ENCODE data around the gene LPAR1.

LPAR1 gene

GRCh38 chr9:110995420-110996340, 42.6 kb downstream of the LPAR1 start:
- H3K9me3 ChIP-seq, result no peaks in the 10 kb centered on the region
- no peaks in the 10 kb centered on the region for H3K4me1 ChIP-seq (ENCODE audit: control insufficient read depth in 1 of 2, insufficient read depth in 1 of 2, low read depth in 1 of 2, low read length in 1 of 2)
- peaks cover 51% of the 10 kb centered on the region for H3K27me3 ChIP-seq
- no peak overlapping the region for H3K4me3 ChIP-seq (ENCODE audit: low read depth in 1 of 2, low read length in 1 of 2)
- no peak overlapping the region for H3K27ac ChIP-seq
- H3K36me3 ChIP-seq, result no peaks in the 10 kb centered on the region
- TF ChIP-seq, protein P1, sequence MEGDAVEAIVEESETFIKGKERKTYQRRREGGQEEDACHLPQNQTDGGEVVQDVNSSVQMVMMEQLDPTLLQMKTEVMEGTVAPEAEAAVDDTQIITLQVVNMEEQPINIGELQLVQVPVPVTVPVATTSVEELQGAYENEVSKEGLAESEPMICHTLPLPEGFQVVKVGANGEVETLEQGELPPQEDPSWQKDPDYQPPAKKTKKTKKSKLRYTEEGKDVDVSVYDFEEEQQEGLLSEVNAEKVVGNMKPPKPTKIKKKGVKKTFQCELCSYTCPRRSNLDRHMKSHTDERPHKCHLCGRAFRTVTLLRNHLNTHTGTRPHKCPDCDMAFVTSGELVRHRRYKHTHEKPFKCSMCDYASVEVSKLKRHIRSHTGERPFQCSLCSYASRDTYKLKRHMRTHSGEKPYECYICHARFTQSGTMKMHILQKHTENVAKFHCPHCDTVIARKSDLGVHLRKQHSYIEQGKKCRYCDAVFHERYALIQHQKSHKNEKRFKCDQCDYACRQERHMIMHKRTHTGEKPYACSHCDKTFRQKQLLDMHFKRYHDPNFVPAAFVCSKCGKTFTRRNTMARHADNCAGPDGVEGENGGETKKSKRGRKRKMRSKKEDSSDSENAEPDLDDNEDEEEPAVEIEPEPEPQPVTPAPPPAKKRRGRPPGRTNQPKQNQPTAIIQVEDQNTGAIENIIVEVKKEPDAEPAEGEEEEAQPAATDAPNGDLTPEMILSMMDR (IDR thresholded peaks at IDR 0.05), result no peak

DNA sequence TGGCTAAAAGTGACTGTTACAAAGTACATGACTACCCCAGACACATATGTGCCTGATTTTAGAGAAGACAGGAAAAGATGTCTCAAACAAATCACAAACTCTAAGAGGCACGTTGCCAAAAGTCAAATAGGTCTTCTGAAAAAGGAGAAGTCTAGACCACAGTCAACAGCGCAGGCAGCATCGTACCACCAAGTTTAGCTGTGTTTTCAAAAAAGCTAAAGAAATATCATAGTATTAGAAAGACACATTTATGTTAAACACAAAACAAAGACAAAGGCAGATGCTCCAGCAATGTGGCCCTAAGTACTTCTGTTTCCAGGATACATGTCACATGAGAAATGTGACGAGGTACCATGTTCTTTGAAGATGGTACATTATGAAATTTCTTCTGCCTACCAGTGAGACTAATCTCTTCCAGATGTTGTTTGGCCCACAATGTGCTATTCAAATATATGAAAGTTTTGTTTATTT, 43.5 kb downstream of the LPAR1 start:
- TF ChIP-seq, protein P1 (IDR thresholded peaks at IDR 0.05), result no peak
- H3K9me3 ChIP-seq, result no peaks in the 10 kb centered on the region
- H3K27ac ChIP-seq, result no peak overlapping the region
- no peaks in the 10 kb centered on the region for H3K36me3 ChIP-seq
- no peaks in the 10 kb centered on the region for H3K4me1 ChIP-seq (ENCODE audit: control insufficient read depth in 1 of 2, insufficient read depth in 1 of 2, low read depth in 1 of 2, low read length in 1 of 2)
- no peak overlapping the region for H3K4me3 ChIP-seq (ENCODE audit: low read depth in 1 of 2, low read length in 1 of 2)
- H3K27me3 ChIP-seq, result peaks cover 51% of the 10 kb centered on the region

DNA sequence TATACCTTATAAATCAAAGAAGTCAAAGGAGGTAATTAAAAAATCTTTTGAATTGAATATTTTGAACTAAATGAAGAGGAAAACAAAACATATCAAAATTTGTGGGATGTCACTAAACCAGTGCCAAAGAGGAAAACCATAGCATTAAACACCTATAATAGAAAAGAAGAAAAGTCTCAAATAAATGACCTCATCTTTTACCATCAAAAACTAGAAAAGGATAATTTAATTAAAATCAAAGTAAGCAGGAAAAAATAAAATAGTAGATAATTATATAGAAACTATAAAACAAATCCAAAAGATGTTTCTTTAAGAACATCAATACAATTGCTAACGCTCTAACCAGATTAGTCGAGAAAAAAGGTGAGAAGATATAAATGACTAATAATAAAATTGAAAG, 47.8 kb downstream of the LPAR1 start:
- TF ChIP-seq, protein P1 (IDR thresholded peaks at IDR 0.05), result no peak
- Histone ChIP-seq H3K4me1 (ENCODE audit: control insufficient read depth in 1 of 2, insufficient read depth in 1 of 2, low read depth in 1 of 2, low read length in 1 of 2) (no peaks in the 10 kb centered on the region), H3K9me3 (no peaks in the 10 kb centered on the region)

DNA sequence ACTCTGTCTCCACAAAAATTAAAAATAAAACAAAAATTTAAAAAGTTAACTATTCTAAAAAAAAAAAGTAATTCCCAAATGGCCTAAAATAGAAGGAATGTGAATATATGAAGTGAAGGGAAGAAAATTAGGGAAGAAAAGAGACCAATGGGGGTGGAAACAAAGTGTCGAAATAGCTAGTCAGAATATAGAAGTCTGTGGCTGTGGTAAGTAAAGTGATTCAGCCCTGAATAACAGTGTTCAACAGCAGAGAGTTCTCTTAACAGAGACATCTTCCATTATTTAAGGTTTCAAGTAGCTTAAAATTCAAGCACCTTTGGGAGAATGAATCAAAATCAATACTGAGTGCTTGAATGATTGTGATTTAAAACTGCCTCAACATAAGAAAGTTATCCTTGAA, 51.7 kb downstream of the LPAR1 start:
- TF ChIP-seq, protein P1 (IDR thresholded peaks at IDR 0.05), result no peak
- Histone ChIP-seq H3K36me3 (no peaks in the 10 kb centered on the region), H3K4me3 (ENCODE audit: low read depth in 1 of 2, low read length in 1 of 2) (no peak overlapping the region), H3K4me1 (ENCODE audit: control insufficient read depth in 1 of 2, insufficient read depth in 1 of 2, low read depth in 1 of 2, low read length in 1 of 2) (no peaks in the 10 kb centered on the region), H3K27ac (no peak overlapping the region), H3K9me3 (no peaks in the 10 kb centered on the region), H3K27me3 (no peaks in the 10 kb centered on the region)

More for the DNA sequence above, 47.8 kb downstream of the LPAR1 start:
- H3K4me3 ChIP-seq (ENCODE audit: low read depth in 1 of 2, low read length in 1 of 2), result no peak overlapping the region
- H3K27ac ChIP-seq, result no peak overlapping the region
- peaks cover 27% of the 10 kb centered on the region for H3K27me3 ChIP-seq
- no peaks in the 10 kb centered on the region for H3K36me3 ChIP-seq

DNA sequence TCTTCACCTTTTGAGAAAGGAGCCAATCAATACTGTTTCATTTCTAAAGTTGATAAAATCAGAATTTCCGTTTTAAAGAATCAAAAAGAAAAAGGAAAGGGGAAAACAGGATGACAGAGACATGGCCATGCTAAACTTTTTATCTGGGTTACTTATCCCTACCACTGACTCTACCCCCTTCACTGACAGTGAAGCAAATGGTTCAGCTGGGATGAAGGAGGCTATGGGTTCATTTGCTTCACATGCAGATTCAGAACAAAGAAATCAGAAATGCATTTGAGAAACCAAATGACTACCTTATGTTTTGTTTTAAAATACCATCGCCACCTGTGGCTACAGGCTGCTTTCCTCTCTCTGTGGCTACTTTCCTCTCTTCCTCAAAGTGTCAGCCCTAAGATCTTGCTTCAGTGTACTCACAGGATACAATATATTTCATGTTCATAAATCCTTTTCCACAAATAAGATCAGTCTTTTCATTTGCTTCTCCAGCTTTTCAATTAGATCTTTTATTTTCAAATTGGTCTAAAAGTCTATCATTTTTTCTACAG, 53.3 kb downstream of the LPAR1 start:
- Histone ChIP-seq H3K36me3 (no peaks in the 10 kb centered on the region), H3K4me3 (ENCODE audit: low read depth in 1 of 2, low read length in 1 of 2) (no peak overlapping the region), H3K9me3 (no peaks in the 10 kb centered on the region), H3K27ac (no peak overlapping the region), H3K27me3 (no peaks in the 10 kb centered on the region), H3K4me1 (ENCODE audit: control insufficient read depth in 1 of 2, insufficient read depth in 1 of 2, low read depth in 1 of 2, low read length in 1 of 2) (no peaks in the 10 kb centered on the region)
- TF ChIP-seq, protein P1 (IDR thresholded peaks at IDR 0.05), result no peak

Measured in neutrophil (primary cell).